ENCODE data around the gene RTP4.

RTP4 gene

GRCh38 chr3:187367561-187368103 lies 553 bp upstream of the RTP4 start:
- H3K27ac ChIP-seq, result no peak overlapping the region
- no peak for TF ChIP-seq ZFX (IDR thresholded peaks at IDR 0.05; ENCODE audit: borderline replicate concordance)
- TF ChIP-seq CTCF (IDR thresholded peaks at IDR 0.05), result no peak

- H3K27ac ChIP-seq, result no peak overlapping the region
- TF ChIP-seq ZFX (IDR thresholded peaks at IDR 0.05; ENCODE audit: borderline replicate concordance), result no peak
- TF ChIP-seq CTCF (IDR thresholded peaks at IDR 0.05), result no peak
These were observed 883 bp downstream of the RTP4 start for GRCh38 chr3:187369089-187369447.

GRCh38 chr3:187370051-187370450 lies 1.9 kb downstream of the RTP4 start:
- no peak overlapping the region for H3K27ac ChIP-seq
- no peak for TF ChIP-seq CTCF (IDR thresholded peaks at IDR 0.05)
- TF ChIP-seq ZFX (IDR thresholded peaks at IDR 0.05; ENCODE audit: borderline replicate concordance), result no peak

- TF ChIP-seq CTCF (IDR thresholded peaks at IDR 0.05) (no peak), ZFX (IDR thresholded peaks at IDR 0.05; ENCODE audit: borderline replicate concordance) (no peak)
- H3K27ac ChIP-seq, result no peak overlapping the region
These were observed 7.4 kb downstream of the RTP4 start for GRCh38 chr3:187375581-187375980.

- TF ChIP-seq CTCF (IDR thresholded peaks at IDR 0.05) (no peak), ZFX (IDR thresholded peaks at IDR 0.05; ENCODE audit: borderline replicate concordance) (no peak)
- no peak overlapping the region for H3K27ac ChIP-seq
These were observed 9.7 kb downstream of the RTP4 start for GRCh38 chr3:187377842-187378241.

- TF ChIP-seq ZFX (IDR thresholded peaks at IDR 0.05; ENCODE audit: borderline replicate concordance), result no peak
- TF ChIP-seq CTCF (IDR thresholded peaks at IDR 0.05), result no peak
- no peak overlapping the region for H3K27ac ChIP-seq
These were observed 14.5 kb downstream of the RTP4 start for GRCh38 chr3:187382609-187383151.

GRCh38 chr3:187383246-187383645 lies 15.1 kb downstream of the RTP4 start:
- H3K27ac ChIP-seq, result no peak overlapping the region
- TF ChIP-seq ZFX (IDR thresholded peaks at IDR 0.05; ENCODE audit: borderline replicate concordance) (no peak), CTCF (IDR thresholded peaks at IDR 0.05) (no peak)
